NT2/D1 (cell line): ENCODE measurements around the gene CDH22.

Experiments
- SUZ12 ChIP-seq: IDR thresholded peaks from 2 replicates; pipeline ENCODE4 v1.6.1; 2011; ENCODE audit not compliant: insufficient read length, insufficient read depth; ENCODE audit errors: extremely low read depth
- YY1 ChIP-seq: IDR thresholded peaks from 2 replicates; pipeline ENCODE4 v1.6.1; 2011; ENCODE audit not compliant: insufficient read length, insufficient read depth
- ZNF274 ChIP-seq: IDR thresholded peaks from 2 replicates; pipeline ENCODE4 v1.6.1; 2011; ENCODE audit warnings: mild to moderate bottlenecking, low read depth, low read length

DNA sequence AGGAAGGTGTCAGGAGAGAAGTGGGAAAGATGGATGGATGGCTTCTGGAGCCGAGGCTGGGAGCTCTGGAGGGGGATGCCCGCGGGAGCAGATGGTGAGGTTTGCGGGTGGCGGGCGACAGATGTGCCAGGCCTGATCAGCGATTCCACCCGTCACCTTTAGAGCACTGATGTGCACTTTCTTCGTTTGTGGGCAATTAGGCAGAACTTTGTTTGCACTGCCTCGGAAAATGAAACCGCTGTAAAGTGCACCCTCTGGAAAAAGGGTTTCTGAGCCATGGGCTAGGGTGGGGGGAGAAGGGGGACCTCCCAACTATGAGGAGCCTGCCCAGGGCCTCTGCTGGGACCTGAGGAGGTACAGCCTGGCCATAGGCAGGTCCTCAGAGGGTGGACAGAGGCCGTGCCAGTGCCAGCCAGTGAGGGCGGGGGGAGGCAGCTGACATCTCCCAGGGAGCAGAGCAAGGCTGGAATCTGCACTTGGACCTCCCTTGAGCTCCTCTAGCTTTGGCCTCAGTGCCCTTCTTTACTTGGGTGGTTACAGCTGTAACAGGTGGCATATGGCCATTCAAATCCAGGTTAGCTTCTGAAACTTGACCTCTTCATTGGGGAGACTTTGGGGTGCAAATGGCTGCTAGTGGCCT lies 131.4 kb downstream of the CDH22 start:
- TF ChIP-seq ZNF274 (no peak), YY1 (no peak), SUZ12 (no peak)
